SK-N-SH treated with all-trans-retinoic acid at 6 μM for 48 hours (cell line): ENCODE measurements around the gene ANKS6.

Experiments used
- TOX ChIP-seq: fragments of 250-450 bp; sonication (Bioruptor Pico); IDR thresholded peaks from 2 replicates; pipeline ENCODE4 v1.8.0; 2021; ENCODE audit warnings: mild to moderate bottlenecking, moderate library complexity, borderline replicate concordance
- ZFP3 ChIP-seq: fragments of 250-450 bp; sonication (Bioruptor Pico); IDR thresholded peaks from 2 replicates; pipeline ENCODE4 v1.5.0; 2020; ENCODE audit warnings: mild to moderate bottlenecking, moderate library complexity
- ZNF8 ChIP-seq: fragments of 450-650 bp; formaldehyde crosslinking; IDR thresholded peaks from 2 replicates; pipeline ENCODE4 v1.5.0; 2020; ENCODE audit warnings: mild to moderate bottlenecking, moderate library complexity
- TF ChIP-seq, protein P1 (sequence below): fragments of 250-450 bp; sonication (Bioruptor Pico); IDR thresholded peaks from 2 replicates; pipeline ENCODE4 v1.5.1; 2021; ENCODE audit warnings: mild to moderate bottlenecking, moderate library complexity

- TF ChIP-seq, protein P1, sequence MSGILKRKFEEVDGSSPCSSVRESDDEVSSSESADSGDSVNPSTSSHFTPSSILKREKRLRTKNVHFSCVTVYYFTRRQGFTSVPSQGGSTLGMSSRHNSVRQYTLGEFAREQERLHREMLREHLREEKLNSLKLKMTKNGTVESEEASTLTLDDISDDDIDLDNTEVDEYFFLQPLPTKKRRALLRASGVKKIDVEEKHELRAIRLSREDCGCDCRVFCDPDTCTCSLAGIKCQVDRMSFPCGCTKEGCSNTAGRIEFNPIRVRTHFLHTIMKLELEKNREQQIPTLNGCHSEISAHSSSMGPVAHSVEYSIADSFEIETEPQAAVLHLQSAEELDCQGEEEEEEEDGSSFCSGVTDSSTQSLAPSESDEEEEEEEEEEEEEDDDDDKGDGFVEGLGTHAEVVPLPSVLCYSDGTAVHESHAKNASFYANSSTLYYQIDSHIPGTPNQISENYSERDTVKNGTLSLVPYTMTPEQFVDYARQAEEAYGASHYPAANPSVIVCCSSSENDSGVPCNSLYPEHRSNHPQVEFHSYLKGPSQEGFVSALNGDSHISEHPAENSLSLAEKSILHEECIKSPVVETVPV: no peak
- TF ChIP-seq ZNF8 (no peak), TOX (CRISPR knock-in tag) (no peak), ZFP3 (no peak)
Measured at GRCh38 chr9:98825414-98825813, 29.1 kb upstream of the ANKS6 start.
